Measurements from ENCODE around the gene RRAGC. TPM values are rescaled to one million over a fixed set of nuclear protein-coding genes. Genes with fewer than 3 reads are reported as not detected.

The RRAGC gene, protein sequence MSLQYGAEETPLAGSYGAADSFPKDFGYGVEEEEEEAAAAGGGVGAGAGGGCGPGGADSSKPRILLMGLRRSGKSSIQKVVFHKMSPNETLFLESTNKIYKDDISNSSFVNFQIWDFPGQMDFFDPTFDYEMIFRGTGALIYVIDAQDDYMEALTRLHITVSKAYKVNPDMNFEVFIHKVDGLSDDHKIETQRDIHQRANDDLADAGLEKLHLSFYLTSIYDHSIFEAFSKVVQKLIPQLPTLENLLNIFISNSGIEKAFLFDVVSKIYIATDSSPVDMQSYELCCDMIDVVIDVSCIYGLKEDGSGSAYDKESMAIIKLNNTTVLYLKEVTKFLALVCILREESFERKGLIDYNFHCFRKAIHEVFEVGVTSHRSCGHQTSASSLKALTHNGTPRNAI
- total RNA-seq: 3.3 and 4.3 TPM in 2 replicates

DNA sequence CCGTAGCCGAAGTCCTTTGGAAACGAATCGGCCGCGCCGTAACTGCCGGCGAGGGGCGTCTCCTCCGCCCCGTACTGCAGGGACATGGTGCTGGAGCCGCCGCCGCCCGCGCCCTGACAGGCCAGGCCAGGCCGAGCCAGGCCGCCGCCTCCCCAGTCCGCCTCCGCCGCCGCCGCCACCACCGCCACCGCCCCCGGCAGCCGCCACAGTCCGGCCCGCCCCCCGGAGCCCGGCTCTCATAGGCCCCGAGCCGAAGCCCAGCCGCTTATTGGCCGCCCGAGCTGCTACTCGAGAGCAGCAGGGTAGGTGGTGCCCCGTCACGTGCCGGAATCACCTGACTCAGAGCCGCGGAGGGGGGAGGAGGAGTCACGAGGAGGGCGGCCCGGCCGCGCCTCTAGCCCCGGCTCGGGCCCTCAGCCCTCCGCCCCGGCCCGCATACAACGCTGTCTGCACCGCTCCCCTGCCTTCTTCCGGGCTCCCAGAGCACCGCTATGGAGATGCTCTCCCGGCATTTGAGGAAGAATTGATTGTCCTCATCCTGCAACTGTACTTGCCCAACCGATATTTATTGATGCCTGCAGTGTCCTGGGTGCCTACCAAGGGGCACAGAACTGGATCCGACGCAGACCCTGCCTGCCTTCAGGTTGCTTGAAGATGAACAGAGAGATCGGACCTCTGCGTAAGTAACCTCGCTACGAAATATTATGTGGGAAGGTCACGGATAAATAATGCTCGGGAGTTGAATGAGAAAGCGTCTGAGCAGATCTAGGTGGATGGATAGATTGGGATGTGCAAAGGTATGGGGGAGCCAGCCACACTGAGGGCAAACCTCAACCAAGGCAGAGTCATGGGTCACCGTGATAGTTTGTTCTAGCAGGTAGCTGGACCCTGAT, at the start of gene RRAGC:
RRAGC (minus strand) TSS at position 212 of the 893 bp plus-strand sequence; CDS start at position 86, 126 bp downstream.
- TF ChIP-seq, protein P1, sequence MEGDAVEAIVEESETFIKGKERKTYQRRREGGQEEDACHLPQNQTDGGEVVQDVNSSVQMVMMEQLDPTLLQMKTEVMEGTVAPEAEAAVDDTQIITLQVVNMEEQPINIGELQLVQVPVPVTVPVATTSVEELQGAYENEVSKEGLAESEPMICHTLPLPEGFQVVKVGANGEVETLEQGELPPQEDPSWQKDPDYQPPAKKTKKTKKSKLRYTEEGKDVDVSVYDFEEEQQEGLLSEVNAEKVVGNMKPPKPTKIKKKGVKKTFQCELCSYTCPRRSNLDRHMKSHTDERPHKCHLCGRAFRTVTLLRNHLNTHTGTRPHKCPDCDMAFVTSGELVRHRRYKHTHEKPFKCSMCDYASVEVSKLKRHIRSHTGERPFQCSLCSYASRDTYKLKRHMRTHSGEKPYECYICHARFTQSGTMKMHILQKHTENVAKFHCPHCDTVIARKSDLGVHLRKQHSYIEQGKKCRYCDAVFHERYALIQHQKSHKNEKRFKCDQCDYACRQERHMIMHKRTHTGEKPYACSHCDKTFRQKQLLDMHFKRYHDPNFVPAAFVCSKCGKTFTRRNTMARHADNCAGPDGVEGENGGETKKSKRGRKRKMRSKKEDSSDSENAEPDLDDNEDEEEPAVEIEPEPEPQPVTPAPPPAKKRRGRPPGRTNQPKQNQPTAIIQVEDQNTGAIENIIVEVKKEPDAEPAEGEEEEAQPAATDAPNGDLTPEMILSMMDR (conservative IDR thresholded peaks at IDR 0.05; ENCODE audit: low read depth, low read length): no peak
- peak within 1 kb of the TSS; percentile 83 for H3K4me3 ChIP-seq (ENCODE audit: low read depth, low read length)
- peak; percentile 47 for DNase-seq (ENCODE audit: low read depth)

DNA sequence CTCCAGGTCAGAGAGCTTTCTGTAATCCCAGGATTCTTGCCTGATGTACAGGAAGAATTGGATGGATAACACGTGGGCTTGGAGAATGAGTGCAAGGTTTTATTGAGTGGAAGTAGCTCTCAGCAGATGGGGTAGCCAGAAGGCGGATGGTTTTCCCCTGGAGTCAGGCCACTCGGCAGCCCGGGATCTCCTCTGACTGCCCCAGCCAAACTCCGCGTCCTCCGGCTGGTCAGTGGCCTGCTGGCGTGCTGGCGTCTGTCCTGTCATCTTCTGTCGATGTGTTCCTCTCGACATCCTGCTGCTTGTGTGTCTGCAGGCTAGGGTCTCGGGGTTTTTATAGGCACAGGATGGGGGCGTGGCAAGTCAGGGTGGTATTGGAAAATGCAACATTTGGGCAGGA, 49.2 kb upstream of the RRAGC start:
- DNase-seq (ENCODE audit: low read depth): no peak
- TF ChIP-seq, protein P1 (conservative IDR thresholded peaks at IDR 0.05; ENCODE audit: low read depth, low read length): no peak

DNA sequence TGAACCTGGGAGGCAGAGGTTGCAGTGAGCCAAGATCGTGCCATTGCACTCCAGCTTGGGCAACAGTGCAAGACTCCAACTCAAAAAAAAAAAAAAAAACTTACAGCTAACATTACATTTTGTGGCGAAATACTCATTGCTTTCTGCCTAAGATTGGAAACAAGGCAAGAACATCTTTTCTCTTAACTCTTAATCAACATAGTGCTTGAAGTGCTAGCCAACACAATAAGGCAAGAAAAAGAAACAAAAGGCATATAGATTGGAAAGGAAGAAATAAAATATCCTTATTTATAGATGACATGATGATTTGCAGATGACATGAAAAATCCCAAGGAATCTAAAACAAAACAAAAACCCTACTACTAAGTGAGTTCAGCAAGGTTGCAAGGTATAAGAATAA, 46.4 kb upstream of the RRAGC start:
- TF ChIP-seq, protein P1 (conservative IDR thresholded peaks at IDR 0.05; ENCODE audit: low read depth, low read length): no peak
- no peak overlapping the region for H3K4me3 ChIP-seq (ENCODE audit: low read depth, low read length)
- no peak for DNase-seq (ENCODE audit: low read depth)

More for the DNA sequence above, 49.2 kb upstream of the RRAGC start:
- H3K4me3 ChIP-seq (ENCODE audit: low read depth, low read length): no peak overlapping the region

DNA sequence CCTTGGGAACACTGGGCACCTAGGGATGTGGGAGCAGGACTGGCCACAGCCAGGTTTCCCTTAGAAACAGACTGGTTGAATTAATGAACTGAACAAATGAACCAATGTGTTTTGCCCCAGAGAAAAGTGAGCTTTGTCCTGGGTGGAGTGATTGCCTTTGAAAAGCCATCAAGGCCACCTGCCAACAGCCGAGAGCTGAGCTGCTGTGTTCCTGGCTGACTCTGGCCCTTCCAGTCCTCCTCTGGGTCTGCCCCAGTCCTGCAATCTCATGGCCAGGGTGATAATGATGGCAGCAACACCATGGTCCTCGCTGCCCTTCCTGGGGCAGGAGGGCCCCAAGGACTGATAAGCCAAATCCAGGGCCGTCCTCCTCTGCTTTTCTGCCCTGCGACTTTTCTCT, 40.0 kb upstream of the RRAGC start:
- TF ChIP-seq, protein P1 (conservative IDR thresholded peaks at IDR 0.05; ENCODE audit: low read depth, low read length): no peak
- no peak for DNase-seq (ENCODE audit: low read depth)
- no peak overlapping the region for H3K4me3 ChIP-seq (ENCODE audit: low read depth, low read length)

DNA sequence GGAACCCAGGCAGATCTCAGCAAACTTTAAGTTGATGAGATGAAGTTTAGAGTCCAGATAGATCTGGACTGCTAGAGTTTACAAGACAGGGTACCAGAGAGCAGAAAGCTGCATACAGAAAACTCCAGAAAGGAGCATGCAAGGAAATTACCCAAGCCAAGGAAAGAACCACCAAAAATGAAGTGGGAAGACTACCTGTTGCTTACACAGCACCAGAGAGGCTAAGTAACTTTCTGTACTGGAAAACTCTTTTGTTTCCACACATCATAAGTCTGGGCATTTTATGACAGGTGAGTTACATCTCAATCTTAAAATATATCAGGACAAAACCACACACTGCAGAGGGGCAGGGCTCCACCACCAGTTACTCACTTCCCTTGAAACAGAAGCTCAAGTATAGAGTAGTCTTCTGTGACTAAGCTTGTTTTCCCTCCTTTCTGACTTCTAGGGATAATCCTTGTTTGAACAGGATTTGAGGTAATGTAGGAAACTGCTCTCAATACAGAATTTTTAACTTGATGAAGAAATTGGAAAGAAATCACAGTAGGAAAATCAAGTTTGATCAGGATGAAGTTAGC, 39.2 kb upstream of the RRAGC start:
- TF ChIP-seq, protein P1 (conservative IDR thresholded peaks at IDR 0.05; ENCODE audit: low read depth, low read length): no peak
- no peak for DNase-seq (ENCODE audit: low read depth)
- H3K4me3 ChIP-seq (ENCODE audit: low read depth, low read length): no peak overlapping the region

DNA sequence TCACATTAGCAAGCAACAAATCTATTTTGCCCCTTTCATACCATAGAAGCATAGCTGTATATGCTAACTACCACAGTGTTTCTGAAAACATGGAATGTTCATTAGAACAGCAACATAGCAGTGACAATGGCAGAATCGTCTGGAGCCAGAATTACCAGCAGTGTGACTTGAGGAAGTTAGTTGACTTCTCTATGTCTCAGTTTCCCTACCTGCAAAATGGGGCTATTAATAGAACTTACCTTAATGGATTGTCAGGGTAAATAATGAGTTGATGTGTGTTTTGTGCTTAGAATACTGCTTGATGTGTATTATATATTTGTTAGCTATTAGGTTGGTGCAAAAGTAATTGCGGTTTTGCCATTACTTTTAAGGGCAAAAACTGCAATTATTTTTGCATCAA, 36.6 kb upstream of the RRAGC start:
- no peak for DNase-seq (ENCODE audit: low read depth)
- TF ChIP-seq, protein P1 (conservative IDR thresholded peaks at IDR 0.05; ENCODE audit: low read depth, low read length): no peak
- H3K4me3 ChIP-seq (ENCODE audit: low read depth, low read length): no peak overlapping the region
